GM10248 (cell line): ENCODE data around the gene FGF5.

ENCODE experiments used
- CTCF ChIA-PET: fragments of 300-600 bp; sonication (Branson Sonifier 250); formaldehyde crosslinking; extraction: SDS; loops from one replicate; lab custom pipeline; 2021; ENCODE audit warnings: antibody characterized with exemption; lab: Yijun Ruan, JAX
- POLR2A ChIA-PET: fragments of 350-650 bp; sonication (Branson Sonifier 250); formaldehyde crosslinking; extraction: SDS; loops from one replicate; lab custom pipeline; 2020; ENCODE audit warnings: antibody characterized with exemption; lab: Yijun Ruan, JAX
- DNase-seq: peaks from one replicate; pipeline ENCODE4 v3.0.0; 2012; ENCODE audit errors: extremely low spot score
- TF ChIP-seq, protein P1 (sequence below): IDR thresholded peaks from 2 replicates; pipeline ENCODE4 v1.5.1; 2012; ENCODE audit warnings: mild to moderate bottlenecking, low read depth; ENCODE audit errors: extremely low read depth, missing control alignments, control extremely low read depth

The FGF5 gene, protein sequence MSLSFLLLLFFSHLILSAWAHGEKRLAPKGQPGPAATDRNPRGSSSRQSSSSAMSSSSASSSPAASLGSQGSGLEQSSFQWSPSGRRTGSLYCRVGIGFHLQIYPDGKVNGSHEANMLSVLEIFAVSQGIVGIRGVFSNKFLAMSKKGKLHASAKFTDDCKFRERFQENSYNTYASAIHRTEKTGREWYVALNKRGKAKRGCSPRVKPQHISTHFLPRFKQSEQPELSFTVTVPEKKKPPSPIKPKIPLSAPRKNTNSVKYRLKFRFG

DNA sequence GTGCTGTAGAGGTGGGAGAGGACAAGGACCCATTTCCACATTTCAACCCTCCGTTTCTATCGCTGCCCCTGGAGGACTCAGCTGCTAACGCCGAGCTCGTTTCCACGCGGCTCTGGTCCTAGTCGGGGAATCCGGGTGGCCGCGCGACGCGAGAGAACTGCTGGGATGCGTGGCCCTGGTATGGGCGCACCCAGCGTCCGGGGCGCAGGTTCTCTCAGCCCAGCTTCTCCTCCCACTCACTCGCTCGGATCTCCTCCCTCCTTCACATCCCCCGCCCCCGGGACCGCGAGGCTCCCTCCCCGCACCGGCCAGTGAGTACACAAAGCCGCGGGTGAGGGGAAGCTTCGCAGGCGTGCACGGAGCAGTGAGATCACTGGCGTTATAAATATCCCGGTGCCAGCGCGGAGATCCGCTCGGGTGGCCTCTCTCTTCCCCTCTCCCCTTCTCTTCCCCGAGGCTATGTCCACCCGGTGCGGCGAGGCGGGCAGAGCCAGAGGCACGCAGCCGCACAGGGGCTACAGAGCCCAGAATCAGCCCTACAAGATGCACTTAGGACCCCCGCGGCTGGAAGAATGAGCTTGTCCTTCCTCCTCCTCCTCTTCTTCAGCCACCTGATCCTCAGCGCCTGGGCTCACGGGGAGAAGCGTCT is at the start of gene FGF5:
FGF5 (plus strand) TSS at position 412 of the 649 bp plus-strand sequence; CDS start at position 573, 161 bp downstream.
- CTCF ChIA-PET = no interaction called here
- POLR2A ChIA-PET = no interaction called here
- no peak for DNase-seq
- TF ChIP-seq, protein P1, sequence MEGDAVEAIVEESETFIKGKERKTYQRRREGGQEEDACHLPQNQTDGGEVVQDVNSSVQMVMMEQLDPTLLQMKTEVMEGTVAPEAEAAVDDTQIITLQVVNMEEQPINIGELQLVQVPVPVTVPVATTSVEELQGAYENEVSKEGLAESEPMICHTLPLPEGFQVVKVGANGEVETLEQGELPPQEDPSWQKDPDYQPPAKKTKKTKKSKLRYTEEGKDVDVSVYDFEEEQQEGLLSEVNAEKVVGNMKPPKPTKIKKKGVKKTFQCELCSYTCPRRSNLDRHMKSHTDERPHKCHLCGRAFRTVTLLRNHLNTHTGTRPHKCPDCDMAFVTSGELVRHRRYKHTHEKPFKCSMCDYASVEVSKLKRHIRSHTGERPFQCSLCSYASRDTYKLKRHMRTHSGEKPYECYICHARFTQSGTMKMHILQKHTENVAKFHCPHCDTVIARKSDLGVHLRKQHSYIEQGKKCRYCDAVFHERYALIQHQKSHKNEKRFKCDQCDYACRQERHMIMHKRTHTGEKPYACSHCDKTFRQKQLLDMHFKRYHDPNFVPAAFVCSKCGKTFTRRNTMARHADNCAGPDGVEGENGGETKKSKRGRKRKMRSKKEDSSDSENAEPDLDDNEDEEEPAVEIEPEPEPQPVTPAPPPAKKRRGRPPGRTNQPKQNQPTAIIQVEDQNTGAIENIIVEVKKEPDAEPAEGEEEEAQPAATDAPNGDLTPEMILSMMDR = no peak

DNA sequence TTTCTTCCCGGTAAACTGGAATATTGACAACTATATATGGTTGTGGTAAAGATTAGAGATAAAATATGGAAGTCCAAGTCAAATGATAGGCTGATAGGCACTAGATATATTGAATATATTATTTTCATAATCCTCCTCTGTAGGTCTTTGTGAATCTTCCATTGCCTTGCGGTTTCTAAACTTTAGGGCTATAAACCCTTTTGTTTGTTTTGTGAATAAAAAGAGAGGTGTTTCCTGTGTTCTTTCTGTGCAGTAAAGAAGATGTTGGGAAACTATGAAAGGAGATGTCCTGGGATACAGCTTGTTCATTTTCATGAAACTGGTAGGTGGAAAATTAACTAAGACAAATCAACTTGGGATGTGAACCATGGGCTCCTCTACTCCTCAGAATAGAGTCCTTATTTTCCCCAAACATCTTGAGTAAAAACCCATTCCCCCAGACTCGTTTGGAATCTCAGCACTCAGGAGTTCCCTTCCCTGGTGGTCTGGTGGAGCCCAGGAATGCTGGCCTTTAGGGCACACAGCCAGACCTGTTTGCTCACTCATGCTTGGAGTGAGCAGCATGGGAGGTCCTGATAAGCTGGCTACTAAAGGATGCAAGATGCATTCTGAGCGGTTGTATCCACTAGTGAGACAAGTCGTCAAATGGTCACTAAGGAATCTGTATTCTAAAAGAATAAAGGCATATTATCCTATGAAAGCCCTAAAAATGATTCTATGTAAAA is 47.0 kb upstream of the FGF5 start:
- ChIA-PET POLR2A (no interaction called here), CTCF (interaction anchor here (1.0 to 2.8 kb wide), 10 partner anchors 7 to 1267 kb away, joined by 3 to 9 read pairs (median 4); no protein-coding TSS in a partner anchor)
- TF ChIP-seq, protein P1 = no peak
- no peak for DNase-seq

DNA sequence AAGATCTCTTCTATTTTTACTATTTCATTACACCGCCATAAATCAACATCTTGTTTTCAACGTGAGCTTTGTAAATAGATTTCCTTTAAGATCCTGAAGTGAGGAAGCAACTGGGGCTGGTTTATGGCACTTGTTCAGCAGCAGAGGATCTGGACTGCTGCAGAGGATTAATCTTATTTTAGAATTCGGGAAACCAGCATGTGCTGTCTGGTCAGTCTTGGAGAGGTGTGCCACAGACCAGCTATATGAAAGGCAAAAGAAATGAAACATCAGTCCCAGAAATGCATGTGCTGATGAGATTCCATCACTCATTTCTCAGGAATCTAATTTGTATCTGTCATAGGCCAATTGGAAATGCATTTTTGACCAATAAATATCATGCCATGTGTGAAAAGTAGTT is 45.8 kb upstream of the FGF5 start:
- TF ChIP-seq, protein P1 = no peak
- CTCF ChIA-PET = interaction anchor here (0.8 to 2.8 kb wide), 10 partner anchors 8 to 1268 kb away, joined by 3 to 9 read pairs (median 5); no protein-coding TSS in a partner anchor
- DNase-seq = no peak
- POLR2A ChIA-PET = no interaction called here

DNA sequence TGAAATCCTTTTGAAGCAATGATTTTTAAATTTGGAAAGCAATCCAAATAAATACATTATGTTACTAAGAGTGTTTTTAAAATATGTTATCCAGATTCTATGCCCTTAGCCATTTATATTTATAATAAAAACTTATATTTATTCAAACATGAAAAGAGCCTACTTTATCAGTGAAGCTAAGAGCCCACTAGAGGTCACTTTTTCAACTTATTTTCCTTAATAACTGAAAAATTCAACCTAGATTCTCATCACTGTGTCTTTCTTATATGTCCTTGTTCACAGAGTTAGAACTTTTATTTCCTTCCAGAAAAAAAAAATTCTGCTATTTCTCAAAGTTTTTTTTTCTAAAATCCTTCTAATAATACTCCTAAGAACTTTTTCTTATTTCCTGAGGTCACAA is 45.3 kb upstream of the FGF5 start:
- DNase-seq = no peak
- POLR2A ChIA-PET = no interaction called here

DNA sequence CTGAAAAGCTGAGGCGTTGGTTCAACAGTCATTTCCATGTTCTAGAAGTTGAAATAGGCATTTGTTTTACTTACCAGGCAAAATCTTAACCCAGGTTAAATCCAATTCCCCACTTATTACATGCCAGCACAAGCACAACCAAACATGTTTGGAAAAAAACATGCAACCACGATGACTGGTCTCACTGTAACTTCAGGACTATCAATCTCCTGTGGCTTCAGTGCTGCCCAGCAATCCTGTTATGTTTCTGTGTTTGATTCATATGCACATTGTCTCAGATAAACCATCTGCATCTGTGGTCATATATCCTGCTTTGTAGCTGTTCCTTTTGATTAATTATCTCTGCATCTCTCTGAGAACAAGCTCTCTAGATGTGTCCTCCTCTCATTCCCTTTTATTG is 40.9 kb upstream of the FGF5 start:
- no peak for DNase-seq
- ChIA-PET POLR2A (no interaction called here), CTCF (interaction anchor here (1.9 kb wide), 1 partner anchor 14 kb away, joined by 5 read pairs; no protein-coding TSS in a partner anchor)
- TF ChIP-seq, protein P1 = no peak

More for the DNA sequence above, 45.3 kb upstream of the FGF5 start:
- CTCF ChIA-PET = interaction anchor here (1.6 to 2.8 kb wide), 4 partner anchors 8 to 1269 kb away, joined by 5 to 9 read pairs (median 7); no protein-coding TSS in a partner anchor
- TF ChIP-seq, protein P1 = peak; percentile 20

DNA sequence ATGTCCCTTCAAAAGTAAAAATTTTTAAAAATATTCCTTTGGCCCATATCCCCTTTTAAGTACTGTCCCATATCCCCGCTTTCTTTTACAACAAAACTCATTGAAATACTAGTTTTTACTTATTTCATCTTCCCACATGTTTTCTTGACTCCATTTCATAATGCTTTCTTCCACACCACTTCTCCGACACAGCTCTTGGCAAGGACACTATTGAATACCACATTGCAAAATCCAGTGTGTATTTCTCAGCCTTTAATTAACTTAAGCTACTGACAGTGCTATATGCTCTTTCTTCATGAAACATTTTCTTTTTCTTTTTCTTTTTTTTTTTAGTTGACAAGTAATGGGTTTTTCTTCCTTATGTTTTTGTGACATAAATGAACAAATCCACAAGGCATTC is 40.4 kb upstream of the FGF5 start:
- ChIA-PET POLR2A (no interaction called here), CTCF (interaction anchor here (1.2 kb wide), 1 partner anchor 41 kb away, joined by 3 read pairs; no protein-coding TSS in a partner anchor)
- DNase-seq = no peak
- TF ChIP-seq, protein P1 = no peak
